CD14-positive monocyte (primary cell): ENCODE data around the gene SEMA4A. TPM values are rescaled to one million over a fixed set of nuclear protein-coding genes. Genes with fewer than 3 reads are reported as not detected.

Experiments
- DNase-seq, 3 donors: peaks; one replicate each; pipeline ENCODE4 v3.0.0-alpha.2; 2011 to 2022
- H2AFZ ChIP-seq: 2 replicates; pipeline ENCODE4 v1.6.0; 2012; ENCODE audit warnings: mild to moderate bottlenecking, low read depth, low read length, inconsistent platforms; ENCODE audit not compliant: insufficient read depth, poor library complexity, severe bottlenecking
- H3K27ac ChIP-seq, 2 donors: 1 replicate in 1 of 2; 2 replicates in 1 of 2; pipeline ENCODE4 v1.5.1; 2012 to 2013; ENCODE audit warnings: low read length in 2 of 2, control low read depth in 1 of 2, inconsistent platforms in 1 of 2, low read depth in 1 of 2, mild to moderate bottlenecking in 1 of 2
- H3K27me3 ChIP-seq, 2 donors: one replicate each; pipeline versions ENCODE4 v1.6.0 to v1.6.1; 2011 to 2013; ENCODE audit warnings: low read length in 2 of 2; ENCODE audit not compliant: control insufficient read depth in 2 of 2, insufficient read depth in 2 of 2
- H3K36me3 ChIP-seq, 2 donors: replicated peaks in 1 of 2; 1 replicate in 1 of 2; 2 replicates in 1 of 2; pipeline versions ENCODE4 v1.5.1 to v1.6.1; 2012 to 2013; ENCODE audit warnings: low read length in 2 of 2, control low read depth in 1 of 2, inconsistent platforms in 1 of 2, mild to moderate bottlenecking in 1 of 2; ENCODE audit not compliant: insufficient read depth in 2 of 2, control insufficient read depth in 1 of 2
- H3K4me1 ChIP-seq, 2 donors: 1 replicate in 1 of 2; 2 replicates in 1 of 2; pipeline versions ENCODE4 v1.5.1 to v1.6.1; 2012 to 2013; ENCODE audit warnings: low read length in 2 of 2, control low read depth in 1 of 2, inconsistent platforms in 1 of 2, mild to moderate bottlenecking in 1 of 2, moderate library complexity in 1 of 2; ENCODE audit not compliant: insufficient read depth in 2 of 2, control insufficient read depth in 1 of 2
- H3K4me2 ChIP-seq: replicated peaks from 2 replicates; pipeline ENCODE3; 2012; ENCODE audit warnings: low read length, moderate library complexity, mild to moderate bottlenecking; ENCODE audit not compliant: poor library complexity, severe bottlenecking; ENCODE audit errors: extremely low read depth
- H3K4me3 ChIP-seq, 3 experiments: fragments of 200-600 bp in 1 of 3; sonication (generic) in 1 of 3; replicated peaks in 1 of 3; 1 replicate in 2 of 3; 2 replicates in 1 of 3; pipeline ENCODE4 v1.5.1; 2011 to 2013; ENCODE audit warnings: low read length in 3 of 3, mild to moderate bottlenecking in 3 of 3, control low read depth in 2 of 3, low read depth in 2 of 3, inconsistent platforms in 1 of 3, moderate library complexity in 1 of 3
- H3K79me2 ChIP-seq: 2 replicates; pipeline ENCODE4 v1.6.0; 2012; ENCODE audit warnings: mild to moderate bottlenecking, control low read depth, inconsistent platforms, low read length, moderate library complexity; ENCODE audit not compliant: insufficient read depth
- H3K9ac ChIP-seq: 2 replicates; pipeline ENCODE4 v1.6.0; 2017; ENCODE audit warnings: low read length, mild to moderate bottlenecking; ENCODE audit not compliant: insufficient read depth, poor library complexity, severe bottlenecking
- H3K9me3 ChIP-seq, 2 donors: replicated peaks in 1 of 2; 1 replicate in 1 of 2; 2 replicates in 1 of 2; pipeline versions ENCODE4 v1.5.1 to v1.6.1; 2012 to 2013; ENCODE audit warnings: low read length in 2 of 2, control low read depth in 1 of 2; ENCODE audit not compliant: control insufficient read depth in 1 of 2, insufficient read depth in 1 of 2
- H4K20me1 ChIP-seq: 2 replicates; pipeline ENCODE4 v1.6.0; 2012; ENCODE audit warnings: mild to moderate bottlenecking, low read length, control low read depth, moderate library complexity; ENCODE audit not compliant: insufficient read depth
- H3K27ac Mint-ChIP-seq, 7 donors: one replicate each; pipeline ENCODE4 v1.8.0; 2020; ENCODE audit warnings: mild to moderate bottlenecking in 7 of 7, mixed read lengths in 7 of 7, moderate library complexity in 6 of 7, inconsistent platforms in 2 of 7
- H3K27me3 Mint-ChIP-seq, 3 donors: one replicate each; pipeline ENCODE4 v1.8.0; 2021 to 2022; ENCODE audit warnings: low read depth in 3 of 3, mild to moderate bottlenecking in 3 of 3, mixed read lengths in 3 of 3, moderate library complexity in 3 of 3, inconsistent platforms in 1 of 3
- H3K36me3 Mint-ChIP-seq, 2 donors: one replicate each; pipeline ENCODE4 v1.8.0; 2020; ENCODE audit warnings: mixed read lengths in 2 of 2, inconsistent platforms in 1 of 2, mild to moderate bottlenecking in 1 of 2
- H3K4me1 Mint-ChIP-seq: one replicate; pipeline ENCODE4 v1.8.0; 2020; ENCODE audit warnings: mild to moderate bottlenecking, mixed read lengths
- H3K4me3 Mint-ChIP-seq, 2 donors: one replicate each; pipeline ENCODE4 v1.8.0; 2020; ENCODE audit warnings: mild to moderate bottlenecking in 2 of 2, mixed read lengths in 2 of 2, moderate library complexity in 1 of 2
- H3K9me3 Mint-ChIP-seq, 7 donors: one replicate each; pipeline ENCODE4 v1.8.0; 2020 to 2022; ENCODE audit warnings: mixed read lengths in 7 of 7, mild to moderate bottlenecking in 6 of 7, moderate library complexity in 6 of 7, inconsistent platforms in 2 of 7
- CTCF ChIP-seq: fragments of 200-600 bp; IDR thresholded peaks from one replicate; pipeline ENCODE4 v1.8.0; 2022; ENCODE audit warnings: antibody characterized with exemption, mild to moderate bottlenecking
- WGBS: methylation state at CpG from one replicate; pipeline ENCODE4 v1.1.5; 2013; ENCODE audit warnings: missing lambda C conversion rate; ENCODE audit not compliant: insufficient coverage; 5-methylcytosine and 5-hydroxymethylcytosine counted together
- intact Hi-C, 2 donors: fragments of 100-400 bp; cut with micrococcal nuclease; formaldehyde crosslinking; loops; one replicate each; pipeline versions ENCODE4 v1.15.0 to v1.15.1; 2023
- polyA plus RNA-seq, 3 donors: library from polyadenylated mRNA; depleted of rRNA in 1 of 3; unstranded in 2 of 3; stranded (reverse) in 1 of 3; fragments of 300-500 nt in 2 of 3; fragments of >200 nt in 1 of 3; fragmentation: Illumina TruSeq in 2 of 3; gene quantifications; 1 replicate in 2 of 3; 2 replicates in 1 of 3; pipeline ENCODE4 v1.2.3, GENCODE V29; 2012 to 2021

The SEMA4A gene
- polyA plus RNA-seq, 3 donors, result 72.3 to 121 (median 116) TPM

- Mint-ChIP-seq H3K4me1 (peaks cover 49% of the 10 kb centered on the region), H3K27ac (peak overlapping the region in 1 of 7 donors; percentile 66), H3K4me3 (peak overlapping the region in 1 of 2 donors; percentile 84), H3K9me3 (peaks cover 0 to 45% (median 21%) of the 10 kb centered on the region in 7 donors), H3K27me3 (peaks cover 92 to 97% (median 94%) of the 10 kb centered on the region in 3 donors), H3K36me3 (peaks cover 13 to 23% of the 10 kb centered on the region in 2 donors)
- no peak for TF ChIP-seq CTCF
- Histone ChIP-seq H3K36me3 (no peaks in the 10 kb centered on the region), H3K9ac (no peak overlapping the region), H3K27ac (no peak overlapping the region), H2AFZ (no peak overlapping the region), H3K27me3 (peaks cover 70 to 94% of the 10 kb centered on the region in 2 donors), H3K9me3 (peaks cover under 1 to 22% of the 10 kb centered on the region in 2 donors), H3K79me2 (no peaks in the 10 kb centered on the region), H3K4me1 (peaks cover 39 to 49% of the 10 kb centered on the region in 2 donors), H3K4me2 (no peak overlapping the region), H3K4me3 (no peak overlapping the region), H4K20me1 (peaks cover 54% of the 10 kb centered on the region)
- 100% methylated on average over 7 of the region's 13 CpGs for WGBS
- no peak for DNase-seq
- intact Hi-C loops, result no loop called here
These were observed 35.8 kb upstream of the SEMA4A start for GRCh38 chr1:156117414-156118176.

GRCh38 chr1:156118177-156118868 is 35.1 kb upstream of the SEMA4A start:
- Histone ChIP-seq H2AFZ (no peak overlapping the region), H3K4me2 (no peak overlapping the region), H3K4me3 (no peak overlapping the region), H3K9ac (no peak overlapping the region), H4K20me1 (peaks cover 61% of the 10 kb centered on the region), H3K36me3 (no peaks in the 10 kb centered on the region), H3K27ac (no peak overlapping the region), H3K27me3 (peaks cover 71 to 94% of the 10 kb centered on the region in 2 donors), H3K4me1 (peaks cover 47 to 56% of the 10 kb centered on the region in 2 donors), H3K9me3 (peaks cover 3 to 24% of the 10 kb centered on the region in 2 donors), H3K79me2 (no peaks in the 10 kb centered on the region)
- Mint-ChIP-seq H3K4me3 (peak overlapping the region in 1 of 2 donors; percentile 84), H3K27ac (peak overlapping the region in 3 of 7 donors; percentile 26 to 66 (median 31)), H3K4me1 (peaks cover 56% of the 10 kb centered on the region), H3K36me3 (peaks cover 15 to 18% of the 10 kb centered on the region in 2 donors), H3K9me3 (peaks cover 0 to 45% (median 21%) of the 10 kb centered on the region in 7 donors), H3K27me3 (peaks cover 92 to 97% (median 94%) of the 10 kb centered on the region in 3 donors)
- 90% methylated on average over 4 of the region's 8 CpGs for WGBS
- TF ChIP-seq CTCF, result no peak
- no peak for DNase-seq
- intact Hi-C loops, result no loop called here
